RWPE1 (cell line): ENCODE results near the gene GPR183.

Source experiments
- CTCF ChIA-PET: fragments of 350-600 bp; sonication (Branson Sonifier 250); formaldehyde crosslinking; extraction: SDS; loops from one replicate; lab custom pipeline; 2021; lab: Yijun Ruan, JAX
- POLR2A ChIA-PET: fragments of 400-600 bp; formaldehyde crosslinking; extraction: SDS; loops from one replicate; lab custom pipeline; 2020; ENCODE audit warnings: antibody characterized with exemption; ENCODE audit not compliant: low non-redundant PET; lab: Yijun Ruan, JAX
- DNase-seq: peaks from one replicate; pipeline ENCODE4 v3.0.0; 2012; ENCODE audit warnings: low spot score
- H3K27ac ChIP-seq: fragments of 450-650 bp; 2 replicates; pipeline ENCODE4 v1.5.1; 2017
- TF ChIP-seq, protein P1 (sequence below): fragments of 450-650 bp; conservative IDR thresholded peaks from 2 replicates; pipeline ENCODE4 v1.5.1; 2017; ENCODE audit warnings: low read depth, mild to moderate bottlenecking

GPR183 gene

DNA sequence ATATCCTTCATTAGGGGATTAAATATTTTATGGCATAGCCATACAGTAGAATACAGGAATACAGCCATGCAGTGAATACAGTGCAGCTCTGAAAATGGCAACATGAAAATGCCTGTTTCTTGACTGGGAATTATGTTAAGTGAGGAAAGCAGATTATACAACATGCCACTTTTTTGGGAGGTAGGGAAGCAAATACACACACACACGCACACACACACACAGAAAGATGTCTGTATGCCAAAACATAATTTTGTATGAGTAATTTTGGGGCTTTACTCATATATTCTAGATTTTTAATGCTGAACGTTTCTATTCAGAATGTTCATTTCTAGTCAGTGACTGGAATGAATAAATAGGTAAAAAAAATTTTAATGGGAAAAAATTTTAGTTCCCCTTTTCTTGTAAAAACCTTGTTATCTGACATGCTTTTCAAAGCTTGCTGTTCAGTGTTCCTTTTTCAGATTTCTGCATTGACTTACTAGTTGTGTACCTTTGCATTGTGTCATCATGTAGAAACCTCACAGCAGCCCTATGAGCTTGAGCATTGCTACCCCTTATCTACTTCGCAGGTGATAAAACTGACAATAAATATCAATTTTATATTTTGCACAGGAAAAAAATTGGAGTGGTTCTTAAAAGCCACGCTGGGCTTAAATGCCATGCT, 7.8 kb downstream of the GPR183 start:
- H3K27ac ChIP-seq = no peak overlapping the region
- CTCF ChIA-PET = interaction anchor here (0.6 kb wide), 1 partner anchor 9 kb away, joined by 4 read pairs; no protein-coding TSS in a partner anchor

DNA sequence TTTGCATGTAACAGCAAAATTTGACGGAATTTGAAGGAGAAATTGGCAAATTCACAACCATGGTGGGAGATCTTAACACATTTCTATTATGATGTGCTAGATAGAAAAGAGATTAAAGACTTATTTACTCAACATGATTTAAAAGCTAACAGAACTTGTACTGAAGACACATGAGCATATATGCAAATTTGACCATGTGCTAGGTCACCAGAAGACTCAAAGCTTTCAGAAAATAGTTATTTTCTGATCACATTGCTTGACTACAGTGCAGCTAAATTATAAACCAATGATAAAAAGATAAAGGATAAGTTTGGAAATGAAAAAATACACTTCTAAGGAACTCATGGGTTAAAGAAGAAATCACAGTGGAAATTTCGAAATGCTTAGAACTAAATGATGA, 9.1 kb downstream of the GPR183 start:
- no peak for DNase-seq
- CTCF ChIA-PET = interaction anchor here (1.0 kb wide), 1 partner anchor 121 kb away, joined by 3 read pairs; no protein-coding TSS in a partner anchor
- TF ChIP-seq, protein P1, sequence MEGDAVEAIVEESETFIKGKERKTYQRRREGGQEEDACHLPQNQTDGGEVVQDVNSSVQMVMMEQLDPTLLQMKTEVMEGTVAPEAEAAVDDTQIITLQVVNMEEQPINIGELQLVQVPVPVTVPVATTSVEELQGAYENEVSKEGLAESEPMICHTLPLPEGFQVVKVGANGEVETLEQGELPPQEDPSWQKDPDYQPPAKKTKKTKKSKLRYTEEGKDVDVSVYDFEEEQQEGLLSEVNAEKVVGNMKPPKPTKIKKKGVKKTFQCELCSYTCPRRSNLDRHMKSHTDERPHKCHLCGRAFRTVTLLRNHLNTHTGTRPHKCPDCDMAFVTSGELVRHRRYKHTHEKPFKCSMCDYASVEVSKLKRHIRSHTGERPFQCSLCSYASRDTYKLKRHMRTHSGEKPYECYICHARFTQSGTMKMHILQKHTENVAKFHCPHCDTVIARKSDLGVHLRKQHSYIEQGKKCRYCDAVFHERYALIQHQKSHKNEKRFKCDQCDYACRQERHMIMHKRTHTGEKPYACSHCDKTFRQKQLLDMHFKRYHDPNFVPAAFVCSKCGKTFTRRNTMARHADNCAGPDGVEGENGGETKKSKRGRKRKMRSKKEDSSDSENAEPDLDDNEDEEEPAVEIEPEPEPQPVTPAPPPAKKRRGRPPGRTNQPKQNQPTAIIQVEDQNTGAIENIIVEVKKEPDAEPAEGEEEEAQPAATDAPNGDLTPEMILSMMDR = no peak
- H3K27ac ChIP-seq = no peak overlapping the region
- POLR2A ChIA-PET = no interaction called here

More for the DNA sequence above, 7.8 kb downstream of the GPR183 start:
- POLR2A ChIA-PET = no interaction called here
- TF ChIP-seq, protein P1 = no peak
- no peak for DNase-seq

DNA sequence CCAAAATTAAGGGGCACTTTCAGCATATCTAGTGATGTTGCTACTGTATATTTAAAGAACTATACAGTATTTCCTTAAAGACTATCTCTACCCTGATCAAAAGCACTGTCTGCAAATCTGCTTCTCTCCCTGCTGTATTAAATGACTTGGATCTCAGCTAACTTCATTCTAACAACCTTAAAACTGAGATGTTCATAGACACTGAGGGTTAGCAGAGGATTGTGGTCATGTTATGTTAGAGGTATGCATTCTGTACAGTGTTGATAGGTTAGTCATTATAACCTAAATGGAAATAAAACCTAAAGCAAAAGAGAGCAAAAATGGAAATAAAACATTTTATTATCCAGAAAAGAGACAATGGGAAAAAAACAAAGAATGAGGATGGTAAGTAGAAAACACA, 9.9 kb downstream of the GPR183 start:
- ChIA-PET CTCF (interaction anchor here (1.0 kb wide), 1 partner anchor 120 kb away, joined by 3 read pairs; no protein-coding TSS in a partner anchor), POLR2A (no interaction called here)
- no peak overlapping the region for H3K27ac ChIP-seq
- no peak for DNase-seq
- TF ChIP-seq, protein P1 = no peak

DNA sequence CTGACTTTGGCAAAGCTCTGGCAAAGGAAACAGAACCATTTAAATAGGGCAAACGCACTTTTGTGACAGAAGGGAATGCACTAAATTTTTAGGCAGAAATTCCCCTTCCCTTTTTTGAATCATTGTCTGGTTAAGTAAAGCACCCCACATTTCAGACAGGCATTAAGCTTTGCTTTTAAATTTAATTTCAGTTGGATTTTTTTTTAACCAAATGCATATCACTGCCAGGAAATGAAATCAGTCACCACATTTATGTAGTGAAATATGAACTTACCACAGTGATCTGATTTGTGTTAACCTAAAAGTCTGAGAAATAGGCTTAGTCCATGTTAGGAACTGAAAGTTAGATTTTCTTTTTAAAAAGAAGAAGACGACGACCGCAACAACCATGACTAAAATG, 10.8 kb downstream of the GPR183 start:
- H3K27ac ChIP-seq = no peak overlapping the region
- ChIA-PET POLR2A (no interaction called here), CTCF (interaction anchor here (0.5 kb wide), 1 partner anchor 156 kb away, joined by 4 read pairs; no protein-coding TSS in a partner anchor)
- TF ChIP-seq, protein P1 = no peak
- no peak for DNase-seq

DNA sequence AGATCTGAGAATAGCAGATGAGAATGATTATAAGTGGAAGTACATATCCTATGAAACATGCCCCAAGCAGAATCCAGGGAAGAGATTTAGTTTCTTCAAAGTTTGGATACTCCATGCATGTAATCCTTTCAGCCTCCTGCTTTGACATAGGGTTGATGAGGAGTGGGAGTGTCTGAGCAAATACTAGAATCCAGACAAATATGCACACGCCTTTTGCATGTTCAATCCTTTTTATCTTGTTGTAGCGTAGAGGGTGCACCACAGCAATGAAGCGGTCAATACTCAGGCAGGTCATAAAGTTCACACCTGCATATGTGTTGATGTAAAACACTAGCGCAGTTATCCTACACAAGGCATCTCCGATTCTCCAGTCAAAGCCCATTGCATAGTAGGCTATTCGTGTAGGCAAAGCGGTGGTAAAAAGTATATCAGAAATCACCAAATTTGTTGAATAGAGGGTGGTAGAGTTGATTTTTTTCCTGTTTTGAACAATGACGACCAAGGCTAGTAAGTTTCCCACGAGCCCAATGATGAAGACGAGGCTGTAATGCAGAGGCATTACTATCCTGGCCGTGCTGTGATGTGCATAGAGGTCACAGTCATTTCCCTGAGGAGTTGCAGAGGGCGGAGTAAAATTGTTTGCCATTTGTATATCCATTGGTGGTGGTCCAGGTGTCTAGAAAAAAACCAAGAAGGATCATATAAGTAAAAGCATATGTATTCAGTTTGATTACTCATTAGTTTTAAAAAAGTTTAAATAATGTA, 11.5 kb downstream of the GPR183 start:
- ChIA-PET CTCF (no interaction called here), POLR2A (no interaction called here)
- TF ChIP-seq, protein P1 = no peak

DNA sequence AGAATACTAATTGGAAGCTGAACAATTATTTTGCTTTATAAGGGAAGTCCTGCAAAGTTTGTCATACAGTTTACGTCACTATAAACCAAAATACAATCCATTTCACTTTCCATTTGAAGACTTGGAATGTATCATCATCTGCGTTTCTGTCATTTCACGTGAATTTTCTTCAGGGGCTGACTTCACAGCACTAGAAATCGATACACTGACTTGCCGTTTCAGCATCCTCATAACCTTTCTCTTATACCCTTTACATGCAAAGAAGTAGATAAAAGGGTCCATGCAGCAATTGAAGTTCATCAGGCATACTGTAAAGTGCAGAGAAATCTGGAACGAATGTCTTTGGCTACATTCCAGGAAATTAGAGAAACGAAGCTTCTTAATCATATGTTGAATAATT, 12.2 kb downstream of the GPR183 start:
- TF ChIP-seq, protein P1 = no peak
- ChIA-PET POLR2A (no interaction called here), CTCF (interaction anchor here (0.7 kb wide), 1 partner anchor 95 kb away, joined by 4 read pairs; no protein-coding TSS in a partner anchor)
- H3K27ac ChIP-seq = no peak overlapping the region
- no peak for DNase-seq

More for the DNA sequence above, 11.5 kb downstream of the GPR183 start:
- no peak overlapping the region for H3K27ac ChIP-seq
- no peak for DNase-seq
